ENCODE measurements around the gene CABLES1.

Gene CABLES1

DNA sequence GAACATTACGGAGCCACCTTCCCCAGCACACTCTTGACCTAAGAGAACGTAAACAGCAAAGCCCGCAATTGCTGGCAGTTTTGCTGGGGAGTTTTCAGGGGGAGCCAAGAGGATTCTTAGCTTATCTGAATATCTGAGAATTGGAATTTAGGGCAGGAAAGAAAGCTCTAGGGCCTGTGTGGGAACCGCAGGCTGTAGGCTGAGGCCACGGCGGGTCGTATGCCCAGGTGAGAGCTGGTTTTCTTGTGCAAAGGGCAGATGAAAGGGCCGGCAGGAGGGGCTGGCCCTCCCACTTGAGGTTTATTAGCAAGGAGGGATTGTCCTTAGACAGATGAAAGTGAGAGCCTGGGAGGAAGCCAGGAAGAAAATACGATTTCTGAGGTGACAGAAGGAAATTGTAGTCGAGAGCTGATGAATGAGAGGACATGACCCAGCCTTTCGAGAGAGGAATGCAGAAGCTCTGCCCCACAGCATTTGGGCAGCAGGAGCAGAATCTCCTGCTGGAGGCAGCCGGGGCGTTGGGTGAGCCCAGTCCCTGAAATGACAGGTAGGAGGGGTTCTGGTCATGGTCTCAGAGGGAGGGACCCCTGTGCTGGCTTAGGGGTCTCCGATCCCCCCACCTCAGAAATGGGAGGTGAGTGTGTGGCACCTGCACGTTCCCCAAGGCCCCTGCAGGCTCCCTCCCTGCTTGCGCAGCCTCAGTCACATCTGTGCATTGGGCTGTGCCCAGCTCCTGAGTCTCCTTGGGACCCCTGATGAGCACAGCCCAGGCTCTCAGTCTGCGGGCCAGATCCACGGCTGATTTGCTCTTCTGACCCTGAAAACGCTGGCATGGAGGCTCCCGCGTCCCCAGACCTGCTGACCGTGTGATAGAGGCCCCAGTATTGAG is 61.1 kb downstream of the CABLES1 start:
- no peak for DNase-seq

DNA sequence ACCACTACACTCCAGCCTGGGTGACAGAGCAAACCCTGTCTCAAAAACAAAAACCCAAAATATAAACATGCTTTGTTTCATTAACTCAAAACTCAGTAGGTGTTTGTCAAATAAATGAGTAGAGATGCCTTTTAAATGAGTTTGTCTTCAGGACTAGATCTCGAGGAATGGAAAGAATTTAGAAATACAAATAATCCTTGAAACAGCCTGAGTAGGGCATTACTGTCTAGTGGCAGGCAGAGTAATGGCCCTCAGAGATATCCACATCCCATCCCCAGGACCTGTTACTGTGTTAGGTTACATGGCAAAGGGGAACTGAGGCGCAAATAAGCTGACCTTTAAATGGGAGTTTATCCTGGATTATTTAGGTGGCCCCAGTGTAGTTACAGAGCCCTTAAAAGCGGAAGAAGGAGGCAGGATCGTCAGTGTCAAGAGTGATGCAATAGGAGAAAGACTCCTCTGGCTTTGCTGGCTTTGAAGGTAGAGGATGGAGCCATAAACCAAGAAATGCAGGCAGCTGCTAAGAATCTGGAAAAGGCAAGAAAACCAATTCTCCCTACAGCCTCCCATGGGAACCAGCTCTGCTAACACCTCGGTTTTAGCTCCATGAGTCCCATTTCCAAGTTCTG is 63.0 kb downstream of the CABLES1 start:
- DNase-seq = no peak

DNA sequence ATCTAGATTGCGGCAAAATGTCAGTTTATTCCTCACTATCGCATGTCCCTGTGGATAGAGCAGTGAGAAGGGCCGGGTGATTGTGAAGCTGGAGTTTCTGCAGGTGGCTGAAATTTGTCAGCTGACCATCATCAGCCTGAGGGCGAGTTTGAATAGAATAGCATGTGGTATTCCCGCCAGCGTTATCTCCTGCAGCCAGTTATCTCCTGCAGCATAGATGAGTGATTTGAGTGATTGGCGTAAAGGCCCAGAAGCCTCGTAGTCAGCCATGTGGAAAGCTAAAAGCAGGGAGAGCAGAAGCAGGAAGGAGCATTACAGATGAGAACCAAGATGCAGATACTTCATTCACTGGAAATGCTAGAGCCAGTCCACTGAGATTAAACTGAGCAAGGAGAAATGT is 65.5 kb downstream of the CABLES1 start:
- DNase-seq = no peak

DNA sequence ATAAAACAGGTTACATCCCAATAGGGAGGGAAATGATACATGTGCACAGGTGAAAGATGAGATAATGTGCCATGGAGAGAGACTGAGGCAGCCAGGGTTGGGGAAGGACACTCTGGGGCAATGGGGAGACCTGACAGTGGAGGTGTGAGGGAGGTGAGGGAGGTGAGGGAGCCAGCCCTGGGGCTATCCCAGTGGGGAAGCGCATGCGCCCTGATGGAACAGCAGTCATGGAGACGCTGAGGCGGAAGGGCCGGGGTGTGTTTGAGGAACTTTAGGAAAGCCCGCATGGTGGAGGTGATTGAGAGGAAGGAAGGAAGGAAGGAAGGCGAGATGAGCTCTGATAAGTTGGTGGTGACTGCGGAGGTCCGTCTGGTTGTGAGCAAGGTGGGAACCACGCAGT is 66.5 kb downstream of the CABLES1 start:
- no peak for DNase-seq

DNA sequence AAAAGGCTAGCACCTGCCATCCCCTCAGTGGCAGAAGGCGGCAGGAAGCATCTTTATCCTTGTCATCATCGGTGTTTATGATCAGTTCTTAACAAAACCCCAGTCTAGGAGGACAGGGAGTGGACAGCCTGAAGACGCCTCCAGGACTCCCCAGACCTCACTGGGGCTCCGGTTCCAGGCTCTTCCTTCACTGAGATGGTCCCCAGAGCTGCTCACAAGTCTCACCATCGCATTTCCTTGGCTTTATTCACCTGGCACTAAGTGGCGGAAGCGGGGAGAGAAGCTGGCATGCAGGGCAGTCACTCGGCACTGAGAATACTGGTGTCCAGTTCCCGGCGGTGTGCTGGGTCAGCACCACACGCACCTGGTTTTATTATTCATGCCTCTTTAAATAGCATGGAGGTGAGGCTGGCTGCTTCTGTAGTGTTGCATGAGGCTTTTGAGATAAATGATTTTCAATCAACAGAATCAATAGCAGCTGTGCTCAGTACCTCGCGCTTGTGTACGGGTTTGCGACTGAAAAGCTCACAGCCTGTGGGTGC is 68.7 kb downstream of the CABLES1 start:
- no peak for DNase-seq

DNA sequence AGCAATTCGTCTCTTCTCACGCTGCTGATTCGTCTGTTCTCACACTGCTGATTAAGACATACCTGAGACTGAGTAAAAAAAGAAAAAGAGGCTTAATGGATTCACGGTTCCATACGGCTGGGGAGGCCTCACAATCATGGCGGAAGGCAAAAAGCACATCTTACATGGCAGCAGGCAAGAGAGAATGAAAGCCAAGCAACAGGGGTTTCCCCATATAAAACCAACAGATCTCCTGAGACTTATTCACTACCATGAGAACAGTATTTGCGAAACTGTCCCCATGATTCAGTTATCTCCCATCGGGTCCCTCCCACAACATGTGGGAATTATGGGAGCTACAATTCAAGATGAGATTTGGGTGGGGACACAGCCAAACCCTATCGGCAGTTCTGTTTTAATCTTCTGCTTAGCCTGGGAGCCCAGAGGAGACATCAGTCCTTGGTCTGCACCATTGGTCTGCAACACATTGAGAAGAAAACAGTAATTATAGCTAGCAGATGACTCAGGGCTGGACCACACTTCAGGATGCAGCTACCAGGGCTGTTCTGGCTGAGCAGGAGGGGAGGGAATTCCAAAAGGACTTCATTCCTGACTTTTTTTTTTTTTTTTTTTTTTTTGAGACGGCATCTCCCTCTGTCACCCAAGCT is 69.4 kb downstream of the CABLES1 start:
- DNase-seq = peak; percentile 60

DNA sequence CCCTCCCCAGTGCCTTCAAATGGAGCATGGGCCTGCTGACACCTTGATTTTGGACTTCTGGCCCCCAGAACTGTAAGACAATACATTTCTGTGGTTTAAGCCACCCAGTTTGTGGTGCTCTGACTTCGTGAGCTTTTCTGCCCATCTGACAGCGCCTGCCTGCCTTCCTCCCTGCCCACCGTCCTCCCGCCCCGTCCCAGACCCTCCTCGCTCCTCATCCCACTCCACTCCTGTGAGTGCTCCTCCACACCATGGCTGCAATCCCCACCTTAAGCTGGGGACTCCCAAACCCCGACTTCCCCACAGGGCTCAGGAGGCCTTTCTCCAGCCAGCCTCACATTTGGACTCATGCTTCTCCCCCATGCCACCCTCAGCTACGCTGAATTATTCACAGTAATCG is 70.7 kb downstream of the CABLES1 start:
- DNase-seq = no peak

DNA sequence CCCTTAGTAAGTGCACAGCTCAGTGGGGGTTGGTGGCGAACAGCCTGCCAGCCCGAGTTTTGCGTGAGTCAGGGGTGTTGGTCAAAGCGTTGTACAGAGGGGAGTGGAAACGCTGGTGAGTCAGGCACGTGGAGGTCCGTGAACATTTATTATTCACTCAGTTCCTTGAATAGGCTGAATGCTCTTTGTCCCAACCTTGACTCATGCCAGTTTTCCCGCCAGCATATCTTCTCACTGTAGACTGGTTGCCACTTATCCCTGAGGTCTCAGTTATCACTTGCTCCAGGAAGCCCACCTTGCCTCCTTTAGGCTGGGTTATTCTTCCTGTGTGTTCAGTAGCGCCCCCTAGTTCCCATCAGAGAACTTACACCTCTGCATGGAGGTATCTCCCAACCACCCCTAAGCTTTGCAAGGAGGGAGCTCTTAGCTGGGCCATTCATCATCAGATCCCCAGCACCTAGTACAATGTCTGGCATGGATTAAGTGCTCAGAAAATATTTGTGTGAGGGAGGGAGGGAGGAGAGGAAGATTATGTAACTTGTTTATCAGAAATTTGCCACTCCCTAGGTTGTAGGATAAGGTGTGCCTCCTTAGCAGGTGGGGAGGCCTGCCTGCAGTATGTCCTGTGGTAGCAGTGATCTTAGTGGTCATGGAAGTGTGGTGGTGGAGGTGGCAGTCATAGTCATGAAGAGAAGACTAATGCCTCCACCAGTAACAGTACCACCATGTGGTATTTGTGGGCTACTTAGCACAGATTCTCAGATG is 72.1 kb downstream of the CABLES1 start:
- DNase-seq = no peak

DNA sequence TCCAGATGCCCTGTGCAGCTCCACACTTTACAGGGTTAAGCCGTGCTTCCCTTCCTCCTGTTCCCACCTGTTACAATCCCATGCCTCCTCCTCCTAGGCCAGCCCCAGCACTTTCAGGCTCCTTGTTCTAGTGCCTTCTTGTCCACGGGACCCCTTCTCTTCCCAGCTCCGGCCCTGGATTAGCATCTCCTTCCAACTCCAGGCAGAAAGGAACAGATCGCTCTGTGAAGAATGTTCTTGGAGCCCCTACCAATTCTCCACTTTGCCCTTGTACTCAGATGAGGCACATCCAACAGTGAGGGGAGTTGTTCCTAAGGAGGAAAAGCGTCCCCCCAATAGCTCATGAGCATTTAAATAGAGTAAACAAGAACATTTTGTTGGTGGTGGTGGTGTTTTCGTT is 72.7 kb downstream of the CABLES1 start:
- no peak for DNase-seq

DNA sequence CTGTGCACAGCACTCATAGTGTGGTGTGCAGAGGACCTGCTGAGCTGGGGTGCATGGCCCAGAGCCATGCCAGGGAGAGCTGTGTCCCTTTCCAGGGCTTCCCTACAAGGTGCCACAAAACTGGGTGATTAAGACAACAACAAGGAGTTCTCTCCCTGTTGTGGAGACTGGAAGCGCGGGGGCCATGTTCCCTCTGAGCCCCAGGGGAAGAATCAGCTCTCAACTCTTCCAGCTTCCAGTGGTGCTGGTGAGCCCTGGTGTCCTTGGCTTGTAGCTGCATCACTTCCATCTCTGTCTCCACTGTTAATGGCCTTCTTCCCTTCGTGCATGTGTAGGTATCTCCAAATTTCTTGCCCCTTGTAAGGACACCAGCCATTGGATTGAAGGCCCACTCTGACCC is 73.3 kb downstream of the CABLES1 start:
- no peak for DNase-seq

DNA sequence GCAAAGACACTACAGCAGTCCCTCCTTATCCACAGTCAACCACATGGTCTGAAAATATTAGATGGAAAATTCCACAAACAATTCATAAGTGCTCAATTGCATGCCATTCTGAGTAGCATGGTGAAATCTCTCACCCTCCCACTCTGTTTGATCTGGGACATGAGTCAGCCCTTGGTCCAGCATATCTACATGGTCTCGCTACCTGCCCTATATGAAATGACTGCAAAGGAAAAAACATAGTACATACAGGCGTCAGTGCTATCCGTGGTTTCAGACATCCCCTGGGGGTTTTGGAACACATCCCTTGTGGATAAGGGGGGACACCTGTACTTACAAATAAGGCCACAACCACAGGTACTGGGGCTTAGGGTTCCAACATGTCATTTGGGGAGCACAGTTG is 73.7 kb downstream of the CABLES1 start:
- no peak for DNase-seq

DNA sequence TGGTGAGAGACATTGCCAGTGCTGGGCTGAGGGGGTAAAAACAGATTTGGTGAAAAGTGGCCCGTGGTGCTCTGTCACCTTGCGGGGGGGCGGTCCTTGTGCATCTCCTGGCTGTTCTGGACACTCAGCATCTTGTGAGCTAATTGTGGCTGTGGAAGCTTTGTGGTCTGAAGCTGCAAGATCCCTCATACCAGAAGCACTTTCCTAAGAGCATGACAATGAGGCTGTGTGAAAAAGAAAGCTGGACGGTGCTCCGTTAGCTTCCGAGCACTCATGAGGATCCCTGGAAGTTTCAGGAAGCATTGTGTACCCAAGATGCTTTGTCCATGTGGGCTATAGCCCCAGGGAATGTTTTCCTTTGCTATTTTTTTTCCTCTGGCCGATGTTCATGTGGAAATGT is 74.5 kb downstream of the CABLES1 start:
- DNase-seq = no peak

DNA sequence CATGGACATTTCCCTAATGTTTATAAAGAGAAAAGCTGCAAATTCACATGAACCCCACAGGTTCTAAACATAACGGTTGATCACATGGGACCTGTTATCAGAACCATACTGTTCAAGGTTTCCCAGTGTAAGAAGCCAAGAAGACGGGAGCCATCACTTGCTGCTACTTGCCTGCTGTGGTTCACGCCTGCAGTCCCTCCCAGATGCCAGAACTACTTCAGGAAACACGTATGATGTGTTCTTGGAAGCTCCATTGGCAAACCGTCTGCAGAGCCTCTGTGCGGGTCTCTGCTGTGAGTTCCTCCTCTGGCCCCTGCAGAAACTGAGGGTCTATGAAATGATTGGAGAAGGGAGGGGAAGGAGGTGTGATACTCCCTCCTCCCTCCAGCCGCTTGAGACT is 75.2 kb downstream of the CABLES1 start:
- DNase-seq = no peak

DNA sequence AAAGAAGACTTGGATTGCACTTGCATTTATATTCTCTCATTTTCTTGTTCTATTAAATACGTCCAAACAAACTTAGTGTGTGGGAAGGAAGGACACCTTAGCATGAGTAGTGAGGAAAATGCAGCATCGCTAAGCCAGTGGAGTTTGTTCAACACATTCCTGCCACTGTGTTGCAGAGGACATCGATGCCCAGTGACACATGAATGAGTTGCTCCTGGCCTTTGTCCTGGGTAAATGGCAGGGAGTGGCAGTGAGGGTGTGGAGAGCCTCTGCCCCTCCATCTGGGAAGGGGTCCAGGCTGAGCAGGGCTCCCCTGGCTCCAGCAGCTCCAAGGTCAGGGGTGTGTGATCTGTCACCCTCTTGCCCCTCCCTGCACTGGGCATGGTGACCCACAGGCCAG is 75.9 kb downstream of the CABLES1 start:
- DNase-seq = no peak

DNA sequence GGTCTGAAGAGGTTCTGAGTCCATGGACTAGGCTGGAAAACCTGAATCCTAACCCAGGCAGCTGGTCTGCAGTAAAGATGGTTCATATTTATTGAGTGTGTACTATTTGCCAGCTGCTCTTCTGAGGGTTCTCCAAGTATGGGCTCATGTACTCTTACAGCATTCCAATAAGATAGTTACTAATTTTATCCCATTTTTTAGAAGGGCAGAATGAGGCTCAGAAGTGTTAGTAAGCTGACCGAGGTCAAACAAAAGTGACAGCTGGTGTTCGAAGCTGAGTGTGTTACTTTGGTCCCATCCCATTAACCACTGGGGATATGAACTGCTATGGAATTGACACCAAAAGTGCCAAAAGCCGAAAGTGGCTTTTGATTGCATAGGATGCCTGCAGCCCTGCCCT is 76.9 kb downstream of the CABLES1 start:
- no peak for DNase-seq

DNA sequence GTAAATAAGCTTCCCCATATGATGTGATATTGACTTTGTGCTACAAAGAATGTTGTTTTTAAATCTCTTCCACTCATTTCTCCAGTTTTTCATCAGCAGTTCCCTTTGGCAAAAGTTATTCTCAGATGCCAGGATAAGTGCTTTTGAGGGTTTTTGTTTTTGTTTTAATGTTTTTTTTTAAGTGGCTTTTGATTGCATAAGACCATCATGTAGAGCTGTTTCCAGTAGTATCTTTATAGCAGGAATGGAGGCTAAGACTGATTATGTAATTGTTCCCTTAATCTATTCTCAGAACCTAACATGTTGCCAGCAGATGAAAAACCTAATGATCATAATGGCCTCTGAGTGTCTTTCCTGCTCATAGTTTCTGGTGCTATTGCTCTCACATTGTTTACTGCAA is 77.9 kb downstream of the CABLES1 start:
- DNase-seq = no peak

DNA sequence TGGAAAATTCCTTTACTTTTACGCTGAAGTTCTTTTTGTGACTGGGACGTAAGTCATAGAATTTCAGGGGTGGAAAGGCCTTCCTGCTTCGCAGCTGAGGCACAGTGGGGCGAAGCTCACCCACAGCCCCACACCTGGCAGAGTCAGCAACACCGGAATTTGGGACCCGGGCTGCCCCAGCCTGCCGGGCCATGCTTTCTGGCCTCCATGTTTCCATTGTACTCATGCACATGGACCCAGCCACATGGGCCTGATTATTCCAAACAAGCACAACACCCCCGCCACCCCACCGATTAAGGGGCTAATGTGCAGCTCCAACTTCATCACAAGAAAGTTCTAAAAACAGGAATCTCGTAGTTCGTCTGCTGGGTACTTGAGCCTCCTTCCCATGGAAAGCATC is 82.5 kb downstream of the CABLES1 start:
- DNase-seq = no peak

DNA sequence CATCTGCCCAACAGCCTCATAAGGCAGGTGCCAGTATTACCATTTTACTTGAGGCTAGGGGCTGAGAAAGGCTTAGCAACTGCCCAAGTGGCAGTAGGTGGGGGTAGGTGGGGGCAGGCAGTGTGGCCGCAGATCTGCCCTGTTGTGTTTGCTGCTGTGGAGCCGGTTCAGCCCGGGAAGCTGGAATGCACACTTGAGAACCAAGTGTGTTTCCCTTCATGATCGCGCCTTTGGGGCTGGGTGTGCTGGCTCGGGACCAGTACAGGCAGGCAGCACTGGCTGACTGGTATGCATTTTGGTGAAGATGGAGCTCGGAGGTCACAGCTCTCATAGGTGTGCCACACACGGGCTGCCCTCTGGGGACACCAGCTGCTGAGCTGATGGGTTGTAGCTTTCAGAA is 85.1 kb downstream of the CABLES1 start:
- DNase-seq = no peak

DNA sequence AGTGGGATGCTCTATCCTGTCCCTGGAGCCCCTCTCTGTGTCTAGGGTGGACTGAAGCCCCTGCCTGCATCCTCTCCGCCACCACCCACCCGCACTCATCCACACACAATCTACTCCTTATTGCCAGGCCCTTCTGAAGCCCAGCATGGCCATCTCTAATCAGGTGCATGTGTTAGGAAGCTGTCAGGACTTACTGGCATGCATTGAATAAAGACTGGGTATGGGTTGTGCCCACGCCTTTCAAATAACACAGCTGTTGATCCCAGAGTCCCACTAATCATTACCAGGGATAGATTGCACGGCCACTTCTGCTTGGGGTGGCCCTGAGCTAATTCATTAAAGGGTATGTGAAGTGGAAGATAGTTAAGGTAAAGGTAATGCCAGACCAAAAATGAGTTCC is 88.4 kb downstream of the CABLES1 start:
- DNase-seq = no peak

DNA sequence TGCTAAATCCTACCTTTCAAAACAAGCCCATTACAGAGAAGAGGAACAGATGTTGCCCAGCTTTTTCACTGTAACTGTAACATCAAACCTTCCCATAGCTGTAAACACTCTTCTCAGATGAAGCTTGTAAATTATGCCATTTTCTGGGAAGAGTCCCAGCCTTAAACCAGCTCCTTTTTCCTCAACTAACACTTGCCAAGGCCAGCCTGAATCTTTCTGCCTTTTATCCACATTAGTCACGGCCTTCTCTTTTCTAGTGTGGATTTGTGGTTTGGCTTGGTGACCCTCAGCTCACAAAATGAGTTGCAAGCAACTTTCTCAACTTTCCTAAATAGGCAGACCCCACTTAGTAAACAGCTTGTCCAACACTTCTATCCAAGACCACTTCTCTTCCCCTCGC is 90.2 kb downstream of the CABLES1 start:
- no peak for DNase-seq

DNA sequence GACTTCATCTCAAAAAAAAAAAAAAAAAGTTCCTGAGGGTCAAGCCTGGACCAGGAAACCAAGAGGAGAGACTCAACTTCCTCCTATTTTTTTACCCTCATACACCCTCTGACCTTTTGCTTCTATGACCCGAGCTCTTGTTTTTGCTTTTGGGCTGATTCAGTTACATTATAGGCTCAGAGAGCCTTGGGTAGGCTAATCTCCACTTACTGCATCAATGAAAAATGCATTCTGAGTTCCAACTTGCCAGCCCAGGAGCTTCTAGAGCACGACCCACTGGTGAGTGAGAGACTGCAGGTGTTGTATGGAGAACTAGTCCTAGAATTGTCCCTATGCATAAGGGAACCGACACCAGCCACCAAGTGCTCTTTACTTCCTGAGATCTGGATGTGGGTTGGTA is 91.1 kb downstream of the CABLES1 start:
- no peak for DNase-seq

DNA sequence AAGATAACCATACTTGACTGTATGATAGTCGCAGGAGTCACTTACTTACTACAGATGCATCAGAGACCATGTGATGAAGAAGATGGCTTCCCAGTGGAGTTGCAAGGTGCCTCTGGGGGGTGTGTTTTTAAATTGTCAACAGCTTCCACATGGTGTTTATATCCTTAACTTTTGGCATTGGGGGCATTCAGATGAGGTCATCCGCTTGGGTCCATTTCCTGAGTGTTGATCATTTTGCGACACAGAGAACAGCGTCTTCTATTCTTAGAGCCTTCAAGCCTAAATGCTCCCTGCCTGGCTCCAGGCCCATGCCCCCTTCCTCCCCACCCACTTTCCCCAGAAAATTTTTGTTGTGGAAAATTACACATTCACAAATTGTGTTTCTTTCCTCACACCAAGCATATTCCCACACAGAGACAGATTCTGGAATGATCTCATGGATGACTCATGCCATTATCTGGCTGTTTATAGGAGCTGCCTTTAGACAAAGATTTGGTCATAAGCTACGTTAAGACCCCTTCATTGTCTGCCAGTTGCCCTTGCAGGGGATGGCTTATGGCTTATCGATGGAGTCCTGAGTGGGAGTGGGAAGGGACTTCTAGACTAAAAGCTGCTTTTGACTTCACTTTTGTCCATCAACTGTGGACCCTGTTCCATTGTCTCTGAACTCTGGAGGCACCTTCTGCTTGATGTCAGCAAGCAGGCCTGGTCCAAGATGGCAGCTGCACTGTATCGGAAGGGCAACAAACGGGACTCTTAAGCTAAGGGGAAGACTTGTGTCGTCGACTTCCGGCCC is 91.8 kb downstream of the CABLES1 start:
- DNase-seq = peak; percentile 68

Measured in inflammatory macrophage treated with lipopolysaccharide for 4 hours (primary cell).